Transverse colon (tissue), 4 donors: ENCODE measurements around the gene GJA1. TPM values are rescaled to one million over a fixed set of nuclear protein-coding genes. Genes with fewer than 3 reads are reported as not detected.
"Not testable (repeated sequence)": the region's sequence is repeated elsewhere in the genome, so short reads cannot be mapped to it uniquely, and the experiment has no call there.

Experiments
- DNase-seq: peaks from one replicate; pipeline ENCODE4 v3.0.0-alpha.2; 2019
- H3K27ac ChIP-seq, 4 donors: fragments of 200-600 bp; sonication (generic); 2 replicates each; pipeline ENCODE4 v1.5.1; 2016 to 2018; ENCODE audit warnings: inconsistent platforms in 4 of 4
- H3K27me3 ChIP-seq: fragments of 200-600 bp; sonication (generic); 2 replicates; pipeline ENCODE4 v1.5.1; 2017; ENCODE audit warnings: inconsistent platforms
- H3K36me3 ChIP-seq, 4 donors: fragments of 200-600 bp; sonication (generic); 2 replicates each; pipeline ENCODE4 v1.5.1; 2017 to 2019; ENCODE audit warnings: inconsistent platforms in 4 of 4
- H3K4me1 ChIP-seq, 4 donors: fragments of 200-600 bp; sonication (generic); 2 replicates each; pipeline ENCODE4 v1.5.1; 2017 to 2020; ENCODE audit warnings: inconsistent platforms in 4 of 4
- H3K4me3 ChIP-seq, 4 donors: fragments of 200-600 bp; sonication (generic); 1 replicate in 1 of 4; 2 replicates in 3 of 4; pipeline versions ENCODE4 v1.5.1 to v1.6.1; 2017 to 2019; ENCODE audit warnings: inconsistent platforms in 4 of 4
- H3K9me3 ChIP-seq, 2 donors: fragments of 200-600 bp; sonication (generic); 2 replicates each; pipeline ENCODE4 v1.5.1; 2017 to 2019; ENCODE audit warnings: inconsistent platforms in 2 of 2
- EP300 ChIP-seq: sonication (generic); formaldehyde crosslinking; IDR thresholded peaks from one replicate; pipeline ENCODE4 v1.6.1; 2017; ENCODE audit warnings: antibody characterized with exemption, low read depth
- POLR2A ChIP-seq: fragments of 450-650 bp; IDR thresholded peaks from one replicate; pipeline ENCODE4 v1.6.1; 2016; ENCODE audit warnings: antibody characterized with exemption, mild to moderate bottlenecking, moderate library complexity
- POLR2AphosphoS5 ChIP-seq, 3 donors: sonication (generic); formaldehyde crosslinking; IDR thresholded peaks; one replicate each; pipeline ENCODE4 v1.6.1; 2016; ENCODE audit warnings: antibody characterized with exemption in 3 of 3
- WGBS, 2 donors: methylation state at CpG; one replicate each; pipeline ENCODE4 v1.1.5; 2018; ENCODE audit warnings: low coverage in 1 of 2; 5-methylcytosine and 5-hydroxymethylcytosine counted together
- in situ Hi-C, 4 donors: fragments of 200-750 bp; cut with MboI; loops; one replicate each; pipeline versions ENCODE4 v1.15.0 to v1.15.1; 2017; ENCODE audit warnings: low sequenced_read_pairs in 3 of 4, low pct_ligation_motif_present in 1 of 4, low pct_unique_long_range_greater_than_20kb in 1 of 4
- intact Hi-C: fragments of 100-400 bp; cut with DNase I; formaldehyde crosslinking; loops from one replicate; pipeline ENCODE4 v1.15.1; 2023; ENCODE audit warnings: low total_unique reads
- total RNA-seq, 4 donors: library from RNA; depleted of rRNA; stranded (reverse); fragments of >200 nt; gene quantifications; one replicate each; pipeline ENCODE4 v1.1.0, GENCODE V29; 2016
- TF ChIP-seq, protein P1 (sequence below), 5 experiments: fragments of 200-600 bp in 3 of 5; fragments of 450-650 bp in 2 of 5; sonication (generic) in 3 of 5; IDR thresholded peaks; 1 replicate in 2 of 5; 2 replicates in 3 of 5; pipeline ENCODE4 v1.5.1; 2016 to 2017; ENCODE audit warnings: antibody characterized with exemption in 5 of 5, inconsistent platforms in 3 of 5, mild to moderate bottlenecking in 2 of 5, moderate library complexity in 1 of 5

Gene GJA1
- total RNA-seq, 4 donors from 2014 or later = 3.5 to 12.2 (median 7.8) TPM

DNA sequence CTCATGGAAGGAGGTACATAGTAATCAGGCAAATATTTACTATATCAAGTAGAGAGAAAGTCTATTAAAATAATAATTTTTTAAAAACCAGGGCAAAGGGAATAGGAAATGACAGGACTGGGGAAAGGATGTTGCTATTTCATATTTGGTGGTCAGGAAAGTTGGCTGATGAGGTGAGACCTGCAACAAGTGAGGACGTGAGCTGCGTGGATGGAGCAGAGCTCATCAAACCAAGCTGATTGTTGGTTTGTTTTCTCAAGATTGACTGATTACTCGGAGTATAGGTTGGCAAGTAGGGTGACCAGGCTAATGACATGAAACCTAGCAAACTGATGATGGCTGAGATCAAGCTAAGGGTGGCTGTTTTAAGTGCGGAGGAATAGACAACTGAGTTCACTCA lies 6.0 kb downstream of the GJA1 start:
- TF ChIP-seq, protein P1, sequence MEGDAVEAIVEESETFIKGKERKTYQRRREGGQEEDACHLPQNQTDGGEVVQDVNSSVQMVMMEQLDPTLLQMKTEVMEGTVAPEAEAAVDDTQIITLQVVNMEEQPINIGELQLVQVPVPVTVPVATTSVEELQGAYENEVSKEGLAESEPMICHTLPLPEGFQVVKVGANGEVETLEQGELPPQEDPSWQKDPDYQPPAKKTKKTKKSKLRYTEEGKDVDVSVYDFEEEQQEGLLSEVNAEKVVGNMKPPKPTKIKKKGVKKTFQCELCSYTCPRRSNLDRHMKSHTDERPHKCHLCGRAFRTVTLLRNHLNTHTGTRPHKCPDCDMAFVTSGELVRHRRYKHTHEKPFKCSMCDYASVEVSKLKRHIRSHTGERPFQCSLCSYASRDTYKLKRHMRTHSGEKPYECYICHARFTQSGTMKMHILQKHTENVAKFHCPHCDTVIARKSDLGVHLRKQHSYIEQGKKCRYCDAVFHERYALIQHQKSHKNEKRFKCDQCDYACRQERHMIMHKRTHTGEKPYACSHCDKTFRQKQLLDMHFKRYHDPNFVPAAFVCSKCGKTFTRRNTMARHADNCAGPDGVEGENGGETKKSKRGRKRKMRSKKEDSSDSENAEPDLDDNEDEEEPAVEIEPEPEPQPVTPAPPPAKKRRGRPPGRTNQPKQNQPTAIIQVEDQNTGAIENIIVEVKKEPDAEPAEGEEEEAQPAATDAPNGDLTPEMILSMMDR (IDR thresholded peaks at IDR 0.05) = no peak
- no peak overlapping the region for H3K4me3 ChIP-seq
- H3K27me3 ChIP-seq = peaks cover 35% of the 10 kb centered on the region
- 70 to 73% methylated on average over 3 to 4 of the region's 4 CpGs for WGBS, 2 donors
- no peak for DNase-seq
- peaks cover 0 to 10% (median 5%) of the 10 kb centered on the region in 4 donors for H3K4me1 ChIP-seq
- intact Hi-C loops (no loop called here), in situ Hi-C loops (loop anchor here in 3 of 4 donors (25.0 kb wide), 1 partner anchor 596 kb away; no protein-coding TSS in a partner anchor)
- no peaks in the 10 kb centered on the region for H3K9me3 ChIP-seq
- no peaks in the 10 kb centered on the region for H3K36me3 ChIP-seq
- no peak overlapping the region for H3K27ac ChIP-seq

DNA sequence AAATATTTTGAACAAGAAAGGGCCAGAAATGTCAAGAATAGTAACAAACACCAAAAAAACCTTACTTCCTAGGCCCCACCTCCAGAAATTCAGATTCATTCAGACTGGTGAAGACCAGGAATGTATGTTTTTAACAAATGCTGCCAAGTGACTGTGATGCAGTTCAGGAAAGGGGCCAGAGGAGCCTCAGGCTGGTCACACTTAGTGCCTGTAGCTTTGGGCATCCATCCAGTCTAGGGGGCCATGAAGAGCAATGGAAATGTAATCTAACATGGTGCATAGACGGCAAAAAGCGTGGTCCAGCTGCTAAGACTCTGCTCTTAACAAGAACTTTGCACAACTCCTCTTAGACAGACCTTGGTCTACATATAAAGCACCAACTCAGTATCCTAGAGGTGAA lies 7.1 kb downstream of the GJA1 start:
- DNase-seq = no peak
- Histone ChIP-seq H3K4me1 (peaks cover 0 to under 1% (median under 1%) of the 10 kb centered on the region in 4 donors), H3K4me3 (no peak overlapping the region), H3K27me3 (peaks cover 24% of the 10 kb centered on the region), H3K27ac (no peak overlapping the region), H3K9me3 (no peaks in the 10 kb centered on the region), H3K36me3 (no peaks in the 10 kb centered on the region)
- WGBS, 2 donors = 59% methylated on average over 2 of the region's 2 CpGs; no CpG with 5 or more reads in 1 of the 2 donors
- in situ Hi-C loops = loop anchor here in 3 of 4 donors (25.0 kb wide), 1 partner anchor 595 kb away; no protein-coding TSS in a partner anchor
- intact Hi-C loops = no loop called here
- TF ChIP-seq POLR2A (no peak), EP300 (no peak), POLR2AphosphoS5 (IDR thresholded peaks at IDR 0.05) (no peak)
- TF ChIP-seq, protein P1 (IDR thresholded peaks at IDR 0.05) = no peak

DNA sequence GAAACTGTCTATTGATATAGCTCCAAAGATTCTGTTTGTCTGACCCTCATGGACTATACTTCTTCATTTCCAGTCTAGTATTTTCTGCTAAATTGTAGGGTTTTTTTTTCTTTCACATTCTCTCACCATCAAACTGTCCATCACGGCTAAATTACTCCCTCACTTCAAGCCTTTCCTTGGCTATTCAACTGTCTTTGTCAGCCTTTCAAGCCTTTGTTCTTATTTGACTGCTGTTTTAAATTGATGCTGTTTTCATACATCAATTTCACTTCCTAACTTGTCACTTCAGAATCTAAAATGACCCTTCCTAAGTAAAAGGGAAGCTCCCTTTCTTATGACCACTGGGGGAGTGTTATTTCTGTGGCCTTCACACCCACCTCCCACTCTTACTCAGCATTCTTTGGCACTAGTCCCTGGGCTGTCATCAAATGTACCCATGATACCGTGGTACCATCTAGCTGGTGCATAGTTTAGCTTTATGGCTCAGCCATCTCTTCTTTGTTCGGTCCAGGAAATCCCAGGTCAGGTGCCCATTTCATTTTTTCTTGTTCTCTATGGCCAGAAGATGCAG lies 8.6 kb downstream of the GJA1 start:
- TF ChIP-seq, protein P1 (IDR thresholded peaks at IDR 0.05) = no peak
- TF ChIP-seq EP300 (no peak), POLR2A (no peak), POLR2AphosphoS5 (IDR thresholded peaks at IDR 0.05) (no peak)
- Histone ChIP-seq H3K4me3 (no peak overlapping the region), H3K4me1 (no peaks in the 10 kb centered on the region), H3K9me3 (no peaks in the 10 kb centered on the region), H3K27me3 (peaks cover 9% of the 10 kb centered on the region), H3K36me3 (no peaks in the 10 kb centered on the region), H3K27ac (no peak overlapping the region)
- in situ Hi-C loops = loop anchor here in 3 of 4 donors (25.0 kb wide), 1 partner anchor 593 kb away; no protein-coding TSS in a partner anchor
- 41 to 46% methylated on average over 3 of the region's 3 CpGs for WGBS, 2 donors
- no peak for DNase-seq
- intact Hi-C loops = no loop called here

DNA sequence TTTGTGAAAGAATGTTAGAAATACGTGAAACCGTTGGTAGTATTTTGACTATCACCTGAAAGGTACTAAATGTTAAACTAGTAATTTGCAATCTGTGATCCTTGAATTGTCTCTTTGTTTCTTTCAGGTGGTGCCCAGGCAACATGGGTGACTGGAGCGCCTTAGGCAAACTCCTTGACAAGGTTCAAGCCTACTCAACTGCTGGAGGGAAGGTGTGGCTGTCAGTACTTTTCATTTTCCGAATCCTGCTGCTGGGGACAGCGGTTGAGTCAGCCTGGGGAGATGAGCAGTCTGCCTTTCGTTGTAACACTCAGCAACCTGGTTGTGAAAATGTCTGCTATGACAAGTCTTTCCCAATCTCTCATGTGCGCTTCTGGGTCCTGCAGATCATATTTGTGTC lies 11.3 kb downstream of the GJA1 start:
- in situ Hi-C loops = loop anchor here in 3 of 4 donors (25.0 kb wide), 1 partner anchor 591 kb away; no protein-coding TSS in a partner anchor
- intact Hi-C loops, H3K4me1 ChIP-seq, H3K4me3 ChIP-seq, H3K9me3 ChIP-seq, DNase-seq, H3K27ac ChIP-seq, H3K36me3 ChIP-seq, H3K27me3 ChIP-seq: not testable (repeated sequence)
- WGBS, 2 donors = 82 to 90% methylated on average over 2 to 7 of the region's 7 CpGs

DNA sequence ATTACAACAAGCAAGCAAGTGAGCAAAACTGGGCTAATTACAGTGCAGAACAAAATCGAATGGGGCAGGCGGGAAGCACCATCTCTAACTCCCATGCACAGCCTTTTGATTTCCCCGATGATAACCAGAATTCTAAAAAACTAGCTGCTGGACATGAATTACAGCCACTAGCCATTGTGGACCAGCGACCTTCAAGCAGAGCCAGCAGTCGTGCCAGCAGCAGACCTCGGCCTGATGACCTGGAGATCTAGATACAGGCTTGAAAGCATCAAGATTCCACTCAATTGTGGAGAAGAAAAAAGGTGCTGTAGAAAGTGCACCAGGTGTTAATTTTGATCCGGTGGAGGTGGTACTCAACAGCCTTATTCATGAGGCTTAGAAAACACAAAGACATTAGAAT lies 12.3 kb downstream of the GJA1 start:
- H3K4me3 ChIP-seq, DNase-seq, H3K27ac ChIP-seq, H3K4me1 ChIP-seq, H3K27me3 ChIP-seq, H3K9me3 ChIP-seq, intact Hi-C loops, H3K36me3 ChIP-seq: not testable (repeated sequence)
- WGBS, 2 donors = 93 to 98% methylated on average over 2 to 7 of the region's 7 CpGs
- in situ Hi-C loops = loop anchor here in 3 of 4 donors (25.0 kb wide), 1 partner anchor 590 kb away; no protein-coding TSS in a partner anchor

DNA sequence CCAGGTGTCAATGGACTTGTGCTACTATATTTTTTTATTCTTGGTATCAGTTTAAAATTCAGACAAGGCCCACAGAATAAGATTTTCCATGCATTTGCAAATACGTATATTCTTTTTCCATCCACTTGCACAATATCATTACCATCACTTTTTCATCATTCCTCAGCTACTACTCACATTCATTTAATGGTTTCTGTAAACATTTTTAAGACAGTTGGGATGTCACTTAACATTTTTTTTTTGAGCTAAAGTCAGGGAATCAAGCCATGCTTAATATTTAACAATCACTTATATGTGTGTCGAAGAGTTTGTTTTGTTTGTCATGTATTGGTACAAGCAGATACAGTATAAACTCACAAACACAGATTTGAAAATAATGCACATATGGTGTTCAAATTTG lies 13.1 kb downstream of the GJA1 start:
- DNase-seq, H3K4me3 ChIP-seq, intact Hi-C loops, H3K9me3 ChIP-seq, H3K27me3 ChIP-seq, H3K27ac ChIP-seq, H3K36me3 ChIP-seq, H3K4me1 ChIP-seq: not testable (repeated sequence)
- in situ Hi-C loops = loop anchor here in 3 of 4 donors (25.0 kb wide), 1 partner anchor 589 kb away; no protein-coding TSS in a partner anchor
- 84 to 87% methylated on average over 2 of the region's 2 CpGs for whole genome bisulfite sequencing, 2 donors
